ENCODE data around the gene GDI2.
A peak's percentile ranks its signal among the peaks of the same experiment; 100 is the strongest.
"Not testable (repeated sequence)": the region's sequence is repeated elsewhere in the genome, so short reads cannot be mapped to it uniquely, and the experiment has no call there.

The GDI2 gene

GRCh38 chr10:5779730-5780129, 33.5 kb downstream of the GDI2 start:
- DNase-seq = no peak

- DNase-seq = not testable (repeated sequence)
Measured at GRCh38 chr10:5777758-5778157, 35.5 kb downstream of the GDI2 start.

GRCh38 chr10:5776881-5777197, 36.4 kb downstream of the GDI2 start:
- peak; percentile 71 for DNase-seq

DNA sequence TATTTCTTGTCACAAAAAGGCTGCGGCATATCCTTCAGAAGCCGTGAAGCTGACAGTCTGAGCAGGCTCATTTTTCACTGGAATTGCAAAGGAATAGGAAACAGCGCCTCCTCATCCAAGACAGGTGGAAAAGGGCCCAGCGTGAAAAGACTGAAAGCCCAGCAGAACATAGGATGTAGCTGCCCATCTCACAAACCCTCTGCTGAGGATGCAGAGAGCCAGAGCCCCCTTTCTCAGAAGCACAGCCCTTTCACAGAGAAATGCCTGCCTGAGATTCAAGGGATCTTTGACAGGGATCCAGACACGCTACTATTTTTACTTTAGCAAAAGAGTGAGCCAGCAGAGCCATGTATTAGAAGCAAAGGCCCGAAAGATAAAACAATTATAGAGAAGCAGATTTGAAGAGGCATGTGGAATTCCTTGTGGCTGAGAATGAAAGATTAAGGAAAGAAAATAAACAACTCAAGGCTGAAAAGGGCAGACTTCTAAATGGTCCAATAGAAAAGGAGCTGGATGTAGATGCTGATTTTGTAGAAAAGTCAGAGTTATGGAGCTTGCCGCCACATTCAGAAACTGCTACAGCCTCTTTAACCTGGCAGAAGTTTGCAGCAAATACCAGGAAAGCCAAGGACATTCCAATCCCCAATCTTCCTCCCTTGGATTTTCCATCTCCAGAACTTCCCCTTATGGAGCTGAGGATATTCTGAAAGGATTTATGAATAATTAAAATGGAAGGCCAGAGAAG, 36.9 kb downstream of the GDI2 start:
- DNase-seq = no peak

- no peak for DNase-seq
Measured at GRCh38 chr10:5775685-5776084, 37.5 kb downstream of the GDI2 start.

GRCh38 chr10:5774987-5775620, 38.1 kb downstream of the GDI2 start:
- DNase-seq = no peak

- DNase-seq = no peak
Measured at GRCh38 chr10:5766189-5766588, 47.0 kb downstream of the GDI2 start.

DNA sequence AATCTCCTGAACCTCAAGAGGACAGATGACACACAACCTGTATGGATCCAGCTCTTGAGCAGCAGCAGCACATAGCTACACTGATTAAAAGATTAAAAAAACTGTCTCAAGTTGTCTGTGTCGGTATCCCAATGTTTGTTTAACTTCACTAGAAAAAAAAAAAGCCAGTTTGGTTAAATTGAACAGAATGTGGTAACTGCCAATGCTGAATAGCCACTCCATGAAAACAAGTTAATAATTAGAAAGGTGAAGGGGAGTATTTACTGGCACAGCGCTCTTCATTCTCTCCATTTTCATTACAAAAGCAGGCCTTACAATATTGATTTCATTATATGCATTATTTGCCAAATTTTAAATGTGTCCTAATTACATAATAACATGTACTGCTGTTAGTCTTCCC, 47.6 kb downstream of the GDI2 start:
- no peak for DNase-seq

DNA sequence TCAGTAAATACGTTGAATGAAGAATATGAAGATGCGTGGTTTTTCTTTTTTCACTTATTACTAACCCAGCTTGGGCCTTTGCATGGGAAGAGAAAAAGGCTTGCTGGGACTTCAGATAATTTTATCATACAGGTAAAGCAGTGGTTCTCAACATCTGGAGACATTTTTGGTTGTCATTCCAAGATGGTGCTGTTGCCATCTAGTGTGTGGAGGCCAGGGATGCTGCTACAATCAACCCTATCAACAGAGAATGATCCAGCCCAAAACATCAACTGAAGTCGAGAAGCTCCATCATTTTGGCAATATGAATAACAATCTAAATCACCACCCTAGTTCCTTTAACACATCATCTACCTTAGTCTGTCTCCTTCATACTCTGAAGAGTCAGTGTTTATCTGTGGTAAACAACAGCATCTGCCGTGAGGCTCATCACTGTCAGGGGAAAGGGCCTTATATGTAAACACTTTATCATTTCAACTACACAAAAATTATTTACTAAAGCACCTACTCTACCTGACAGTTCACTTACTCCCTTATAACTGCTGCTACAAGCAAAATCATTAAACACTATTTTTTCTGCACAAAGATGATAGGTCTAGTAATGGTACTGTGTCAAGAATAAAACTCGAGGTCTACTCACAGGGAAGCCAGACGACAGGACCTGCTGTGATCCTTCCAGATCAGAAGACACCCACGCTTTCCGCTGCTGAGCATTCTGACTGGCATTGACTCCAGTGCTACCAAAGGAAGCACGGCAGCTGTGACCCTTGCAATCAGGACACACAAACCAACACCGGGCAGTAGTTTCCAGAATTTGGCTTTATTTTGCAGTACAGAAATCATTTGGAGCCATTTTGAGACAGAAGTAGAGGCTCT, 48.6 kb downstream of the GDI2 start:
- DNase-seq = no peak

- DNase-seq = no peak
Measured at GRCh38 chr10:5762531-5762930, 50.7 kb downstream of the GDI2 start.

DNA sequence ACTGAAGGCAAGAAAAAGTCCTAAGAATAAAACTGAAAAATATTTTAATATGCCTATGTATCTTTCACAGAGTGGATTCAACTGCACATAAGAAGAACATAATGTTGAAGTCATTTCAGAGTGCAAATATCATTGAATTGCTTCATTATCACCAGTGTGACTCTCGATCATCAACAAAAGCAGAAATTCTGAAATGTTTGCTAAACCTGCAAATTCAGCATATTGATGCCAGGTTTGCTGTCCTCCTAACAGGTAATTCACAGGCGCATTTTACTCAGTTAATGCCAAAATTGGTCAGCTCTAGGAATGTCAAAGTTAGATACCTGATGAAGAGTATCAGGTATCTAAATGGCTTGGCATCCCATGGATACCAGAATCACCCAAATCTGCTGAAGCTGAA, 52.0 kb downstream of the GDI2 start:
- DNase-seq = no peak

GRCh38 chr10:5760515-5760914, 52.7 kb downstream of the GDI2 start:
- no peak for DNase-seq

DNA sequence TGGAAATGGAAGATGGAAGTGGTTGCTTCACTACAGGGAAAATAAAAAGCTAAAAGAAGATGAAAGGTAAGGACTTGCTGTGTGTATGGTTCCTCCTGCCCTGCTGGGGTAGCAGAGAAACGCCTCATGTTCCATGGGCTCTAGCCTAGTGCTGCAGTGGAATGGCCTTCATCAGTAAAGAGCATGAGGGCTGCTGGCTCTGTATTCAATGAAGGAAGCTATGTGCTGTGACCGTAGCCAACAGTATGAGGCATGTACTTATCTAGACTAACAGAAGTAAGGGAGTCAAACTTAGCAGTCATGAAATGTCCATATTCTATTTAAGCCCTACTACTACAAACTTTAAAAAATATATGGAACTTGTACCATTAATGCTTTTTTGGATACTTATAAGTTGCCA, 54.3 kb downstream of the GDI2 start:
- DNase-seq = no peak

GRCh38 chr10:5757766-5758517, 55.3 kb downstream of the GDI2 start:
- DNase-seq = no peak

- DNase-seq = peak; percentile 59
Measured at GRCh38 chr10:5752301-5752871, 60.8 kb downstream of the GDI2 start.

DNA sequence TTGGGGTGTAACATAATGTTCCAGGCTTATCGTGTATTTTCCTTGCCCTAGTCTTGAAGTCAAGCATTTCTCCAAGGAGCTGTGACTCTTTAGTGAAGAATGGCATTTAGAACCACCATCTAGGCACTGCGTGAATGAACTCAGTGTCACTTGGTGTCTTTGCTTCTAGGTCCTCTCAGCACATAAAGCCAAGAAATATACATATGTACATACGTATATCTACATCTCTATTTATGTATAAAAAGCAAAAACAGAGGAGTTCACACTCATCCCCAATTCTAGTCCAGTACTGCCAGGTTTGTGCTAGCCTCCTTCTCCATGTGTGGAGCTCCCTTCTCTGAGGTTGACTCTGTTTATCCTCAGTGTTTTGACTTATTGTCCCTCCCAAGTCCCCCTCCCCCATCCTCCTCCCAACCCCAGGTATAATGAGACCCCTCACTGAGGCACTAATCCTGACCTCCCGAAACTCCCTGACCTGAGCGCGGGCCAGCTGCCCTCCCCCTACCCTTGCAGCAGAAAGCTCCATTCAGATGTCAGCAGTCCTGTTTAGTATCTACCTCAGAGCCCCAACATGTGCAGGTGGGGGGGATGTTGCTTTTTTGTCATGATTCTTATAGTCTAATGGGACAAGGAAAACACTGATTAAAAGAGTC, 61.5 kb downstream of the GDI2 start:
- DNase-seq = no peak

DNA sequence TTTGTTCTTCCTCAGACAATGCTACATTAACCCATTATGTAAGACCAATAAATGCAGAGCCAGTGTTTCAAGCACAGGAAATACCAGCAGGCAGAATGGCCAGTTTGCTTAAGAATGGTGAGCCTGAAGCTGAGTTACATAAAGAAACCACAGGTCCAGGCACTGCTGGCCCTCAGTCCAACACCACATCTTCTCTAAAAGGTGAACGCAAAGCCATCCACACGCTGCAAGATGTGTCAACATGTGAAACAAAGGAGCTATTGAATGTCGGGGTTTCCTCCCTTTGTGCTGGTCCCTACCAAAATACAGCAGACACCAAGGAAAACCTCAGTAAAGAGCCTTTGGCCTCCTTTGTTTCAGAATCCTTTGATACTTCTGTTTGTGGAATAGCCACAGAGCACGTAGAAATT, 64.8 kb downstream of the GDI2 start:
- no peak for DNase-seq

DNA sequence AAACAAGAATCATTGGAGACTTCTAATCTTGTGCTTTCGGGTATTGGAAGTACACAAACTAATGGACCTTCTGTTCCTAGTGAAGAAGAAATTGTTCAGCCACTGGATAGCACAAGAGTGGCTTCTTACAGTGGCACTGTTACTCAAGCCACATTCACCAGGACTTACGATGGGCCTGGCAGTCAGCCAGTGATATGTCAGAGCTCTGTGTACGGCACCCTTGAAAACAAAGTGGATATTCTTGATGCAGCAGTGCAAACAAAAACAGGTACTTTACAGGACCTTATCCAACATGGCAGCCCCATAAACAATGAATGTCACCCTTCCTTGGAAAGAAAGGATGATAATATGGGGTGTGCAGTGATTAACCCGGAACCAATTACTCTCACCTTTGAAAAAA, 67.0 kb downstream of the GDI2 start:
- no peak for DNase-seq

GRCh38 chr10:5744849-5745248, 68.4 kb downstream of the GDI2 start:
- no peak for DNase-seq

DNA sequence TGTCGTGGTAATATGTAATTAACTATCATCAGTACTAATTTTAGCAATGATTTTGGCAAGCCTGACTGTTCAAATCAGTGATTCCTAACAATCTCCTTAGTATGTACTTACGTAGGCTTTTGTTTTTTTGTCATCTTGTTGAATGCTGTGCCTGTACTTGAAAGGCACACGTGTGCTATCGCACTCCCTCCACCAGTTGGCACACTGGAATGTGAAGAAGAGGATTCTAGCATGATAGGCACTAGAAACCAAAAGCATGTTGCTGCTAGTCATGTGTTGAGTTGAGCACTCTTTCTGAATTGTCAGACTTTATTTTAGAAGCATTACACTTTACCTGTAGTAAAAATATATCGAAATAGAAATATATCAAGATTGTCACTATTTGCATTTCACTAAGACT, 69.5 kb downstream of the GDI2 start:
- no peak for DNase-seq

DNA sequence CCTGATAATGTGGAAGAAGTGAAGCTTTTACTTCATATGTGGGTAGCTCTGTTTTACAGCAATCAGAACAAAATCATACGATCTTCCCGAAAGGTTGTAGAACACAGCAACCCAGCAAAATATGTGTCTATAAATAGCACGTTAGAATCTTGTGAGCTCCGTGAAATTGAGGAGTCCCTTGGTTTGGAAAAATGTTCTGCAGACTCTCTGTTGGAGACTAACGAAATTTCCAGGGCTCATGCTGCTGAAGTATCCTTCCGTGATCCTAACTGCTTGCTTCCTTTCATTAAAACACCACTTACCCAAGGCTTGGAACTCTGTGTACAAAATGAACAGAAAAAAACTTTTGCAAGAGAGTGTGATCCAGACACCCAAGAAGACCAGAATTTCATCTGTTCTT, 71.1 kb downstream of the GDI2 start:
- no peak for DNase-seq

GRCh38 chr10:5741276-5741675, 72.0 kb downstream of the GDI2 start:
- no peak for DNase-seq
